HCT116 (cell line): Measurements from ENCODE around the gene IVD. TPM values are rescaled to one million over a fixed set of nuclear protein-coding genes. Genes with fewer than 3 reads are reported as not detected.

Experiments
- ATAC-seq: fragments of 200-7000 bp; cut with Tn5 transposase; 2 replicates; pipeline ENCODE4 v1.9.1; 2020; ENCODE audit warnings: mild to moderate bottlenecking, moderate library complexity
- BruUV-seq: library from RNA; stranded (reverse); fragments of 400-500 nt; replicated peaks from 2 replicates; lab custom pipeline; 2021; lab: Mats Ljungman, UMichigan
- CTCF ChIA-PET: fragments of 300-600 bp; sonication (Branson Sonifier 250); formaldehyde crosslinking; loops from one replicate; lab custom pipeline; 2021; ENCODE audit warnings: antibody characterized with exemption; lab: Charles Lee
- POLR2A ChIA-PET: fragments of 300-600, 350-600 bp; sonication (Branson Sonifier 250); formaldehyde crosslinking; loops from one replicate; lab custom pipeline; 2021; ENCODE audit warnings: antibody characterized with exemption; lab: Charles Lee
- RAD21 ChIA-PET, 2 experiments: fragments of 300-600 bp; sonication (Branson Sonifier 250); formaldehyde crosslinking; loops; one replicate each; lab custom pipeline; 2023; ENCODE audit warnings: low total read pairs in 2 of 2; ENCODE audit not compliant: uncharacterized antibody in 2 of 2, unreplicated experiment in 2 of 2, low non-redundant PET in 1 of 2; lab: Charles Lee
- DNase-seq: peaks from one replicate; pipeline ENCODE4 v3.0.0-alpha.2; 2010; ENCODE audit warnings: low read depth, low spot score
- H2AFZ ChIP-seq: fragments of 200-600 bp; shearing (Covaris generic), sonication (generic); 2 replicates; pipeline ENCODE4 v1.6.1; 2017; ENCODE audit warnings: low read depth, mixed run types, mixed read lengths, antibody characterized with exemption, low read length; ENCODE audit not compliant: poor library complexity, severe bottlenecking
- H3K27ac ChIP-seq: 2 replicates; pipeline ENCODE4 v1.5.1; 2012; ENCODE audit warnings: low read depth, low read length
- H3K27me3 ChIP-seq: fragments of 200-600 bp; sonication (generic); 2 replicates; pipeline ENCODE4 v1.6.1; 2016; ENCODE audit warnings: mixed run types, low read length, mixed read lengths; ENCODE audit not compliant: insufficient read depth
- H3K36me3 ChIP-seq, 2 experiments: fragments of 200-500 bp in 1 of 2; fragments of 200-600 bp in 1 of 2; sonication (Bioruptor generic) in 1 of 2; sonication (generic) in 1 of 2; 2 replicates each; pipeline versions ENCODE4 v1.5.1 to v1.6.1; 2014 to 2016; ENCODE audit warnings: low read length in 2 of 2, inconsistent platforms in 1 of 2, mixed read lengths in 1 of 2, mixed run types in 1 of 2; ENCODE audit not compliant: insufficient read depth in 2 of 2, control insufficient read depth in 1 of 2
- H3K4me1 ChIP-seq, 2 experiments: fragments of 200-600 bp in 1 of 2; sonication (generic) in 1 of 2; 2 replicates each; pipeline versions ENCODE4 v1.5.1 to v1.6.1; 2012 to 2017; ENCODE audit warnings: low read length in 2 of 2, inconsistent platforms in 1 of 2, mild to moderate bottlenecking in 1 of 2, mixed read lengths in 1 of 2, mixed run types in 1 of 2, moderate library complexity in 1 of 2; ENCODE audit not compliant: insufficient read depth in 2 of 2, control insufficient read depth in 1 of 2
- H3K4me2 ChIP-seq: fragments of 200-600 bp; sonication (generic); 2 replicates; pipeline ENCODE4 v1.6.1; 2017; ENCODE audit warnings: mixed run types, low read length, mixed read lengths
- H3K4me3 ChIP-seq, 2 experiments: fragments of 200-600 bp in 1 of 2; sonication (generic) in 1 of 2; replicated peaks in 1 of 2; 2 replicates each; pipeline ENCODE4 v1.5.1; 2011 to 2016; ENCODE audit warnings: low read length in 2 of 2, control low read depth in 1 of 2, low read depth in 1 of 2, mild to moderate bottlenecking in 1 of 2, mixed read lengths in 1 of 2, mixed run types in 1 of 2
- H3K79me2 ChIP-seq: fragments of 200-600 bp; sonication (generic); 2 replicates; pipeline ENCODE4 v1.6.1; 2017; ENCODE audit warnings: mild to moderate bottlenecking, mixed run types, low read length, moderate library complexity, mixed read lengths; ENCODE audit not compliant: insufficient read depth
- H3K9ac ChIP-seq: fragments of 200-600 bp; sonication (generic); 2 replicates; pipeline ENCODE4 v1.6.1; 2016; ENCODE audit warnings: low read length, mixed read lengths
- H3K9me2 ChIP-seq: fragments of 200-600 bp; sonication (generic), shearing (Covaris generic); 2 replicates; pipeline ENCODE4 v1.6.1; 2017; ENCODE audit warnings: mixed run types, mild to moderate bottlenecking, moderate library complexity; ENCODE audit not compliant: insufficient read depth
- H3K9me3 ChIP-seq, 2 experiments: fragments of 200-500 bp in 1 of 2; fragments of 200-600 bp in 1 of 2; sonication (Bioruptor generic) in 1 of 2; sonication (generic) in 1 of 2; 2 replicates each; pipeline ENCODE4 v1.6.1; 2014 to 2017; ENCODE audit warnings: low read length in 2 of 2, mixed read lengths in 2 of 2, inconsistent platforms in 1 of 2, low read depth in 1 of 2, mild to moderate bottlenecking in 1 of 2, mixed run types in 1 of 2, moderate library complexity in 1 of 2; ENCODE audit not compliant: control insufficient read depth in 1 of 2, insufficient read depth in 1 of 2
- H4K20me1 ChIP-seq: fragments of 200-600 bp; sonication (generic), shearing (Covaris generic); 2 replicates; pipeline ENCODE4 v1.6.1; 2017; ENCODE audit warnings: mixed run types, mild to moderate bottlenecking, moderate library complexity; ENCODE audit not compliant: insufficient read depth
- CBX3 ChIP-seq: IDR thresholded peaks from 2 replicates; pipeline ENCODE4 v1.6.1; 2012; ENCODE audit warnings: low read depth
- CEBPB ChIP-seq: IDR thresholded peaks from 2 replicates; pipeline ENCODE4 v1.6.1; 2012; ENCODE audit warnings: low read depth
- EGR1 ChIP-seq: IDR thresholded peaks from 2 replicates; pipeline ENCODE4 v1.6.1; 2012; ENCODE audit warnings: low read depth
- EZH2 ChIP-seq: fragments of 200-600 bp; sonication (generic); IDR thresholded peaks from 2 replicates; pipeline ENCODE4 v1.6.1; 2017; ENCODE audit warnings: antibody characterized with exemption, mixed run types
- EZH2phosphoT487 ChIP-seq: fragments of 200-600 bp; IDR thresholded peaks from 2 replicates; pipeline ENCODE4 v1.6.1; 2018; ENCODE audit warnings: antibody characterized with exemption, borderline replicate concordance
- FOSL1 ChIP-seq: IDR thresholded peaks from 2 replicates; pipeline ENCODE4 v1.6.1; 2012; ENCODE audit warnings: low read depth
- JUND ChIP-seq: IDR thresholded peaks from 2 replicates; pipeline ENCODE4 v1.6.1; 2012
- POLR2A ChIP-seq: IDR thresholded peaks from 2 replicates; pipeline ENCODE4 v1.7.0; 2011; ENCODE audit warnings: borderline replicate concordance; ENCODE audit not compliant: insufficient read depth, insufficient read length; ENCODE audit errors: extremely low read depth
- POLR2AphosphoS5 ChIP-seq: IDR thresholded peaks from 2 replicates; pipeline ENCODE4 v1.6.1; 2011; ENCODE audit warnings: mild to moderate bottlenecking, low read depth, low read length, moderate library complexity
- RAD21 ChIP-seq: IDR thresholded peaks from 2 replicates; pipeline ENCODE4 v1.6.1; 2012; ENCODE audit warnings: low read depth, mild to moderate bottlenecking
- TCF7L2 ChIP-seq: IDR thresholded peaks from 2 replicates; pipeline ENCODE4 v1.7.0; 2011; ENCODE audit warnings: borderline replicate concordance, inconsistent platforms; ENCODE audit not compliant: insufficient read depth, insufficient read length; ENCODE audit errors: extremely low read depth
- YY1 ChIP-seq: IDR thresholded peaks from 2 replicates; pipeline ENCODE4 v1.6.1; 2011; ENCODE audit warnings: low read length, low read depth, moderate library complexity, mild to moderate bottlenecking; ENCODE audit not compliant: insufficient replicate concordance; ENCODE audit errors: extremely low read depth
- ZFX ChIP-seq: fragments of 450-650 bp; IDR thresholded peaks from 2 replicates; pipeline ENCODE4 v1.6.1; 2017
- ZNF274 ChIP-seq: fragments of 200-500 bp; sonication (Bioruptor generic); IDR thresholded peaks from 2 replicates; pipeline ENCODE4 v1.6.1; 2014; ENCODE audit warnings: mild to moderate bottlenecking, low read depth, low read length, inconsistent platforms
- intact Hi-C: fragments of 100-400 bp; cut with micrococcal nuclease; formaldehyde crosslinking; loops from 2 replicates; pipeline ENCODE4 v1.10.0; 2022
- total RNA-seq: library from RNA; stranded (reverse); gene quantifications from one replicate; pipeline ENCODE4 v1.2.1, GENCODE V29; 2021; ENCODE audit not compliant: unreplicated experiment
- TF ChIP-seq, protein P1 (sequence below): IDR thresholded peaks from 2 replicates; pipeline ENCODE4 v1.6.1; 2011; ENCODE audit warnings: mild to moderate bottlenecking, low read length, moderate library complexity; ENCODE audit not compliant: insufficient replicate concordance; ENCODE audit errors: extremely low read depth
- TF ChIP-seq, protein P2 (sequence below): IDR thresholded peaks from 2 replicates; pipeline ENCODE4 v1.6.1; 2012
- TF ChIP-seq, protein P3 (sequence below): IDR thresholded peaks from 2 replicates; pipeline ENCODE4 v1.6.1; 2012
- TF ChIP-seq, protein P4 (sequence below): IDR thresholded peaks from 2 replicates; pipeline ENCODE4 v1.6.1; 2012; ENCODE audit warnings: low read depth

IVD gene
- total RNA-seq, 1 experiment from 2014 or later, result 65.6 TPM

DNA sequence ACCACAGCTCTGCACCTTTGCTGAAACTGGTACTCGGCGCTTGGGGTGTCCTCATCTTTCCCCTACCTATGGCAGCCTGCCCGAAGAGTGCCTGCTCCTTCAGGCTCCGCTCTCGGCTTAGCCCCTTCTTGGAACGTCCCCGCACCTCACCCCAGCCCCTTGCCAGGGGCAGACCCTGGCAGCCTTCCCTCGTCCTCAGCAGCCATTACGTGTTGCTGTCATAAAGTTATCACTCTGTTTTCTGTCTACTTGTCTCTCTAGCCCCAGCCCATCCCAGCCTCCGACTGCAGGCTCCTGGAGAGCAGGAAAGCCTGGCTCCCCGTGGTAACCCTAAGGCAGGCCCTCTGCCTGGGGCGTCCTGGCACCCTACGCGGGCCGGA, 30.1 kb downstream of the IVD start:
- no peaks in the 10 kb centered on the region for H4K20me1 ChIP-seq
- H3K79me2 ChIP-seq, result no peaks in the 10 kb centered on the region
- H3K27me3 ChIP-seq, result no peaks in the 10 kb centered on the region
- BruUV-seq, result no TSS peak
- no peaks in the 10 kb centered on the region for H3K36me3 ChIP-seq
- POLR2A ChIA-PET, result no interaction called here
- H3K4me1 ChIP-seq, result peaks cover 7 to 17% of the 10 kb centered on the region in 2 experiments; a peak in 3 of 4 replicates
- intact Hi-C loops, result no loop called here
- H2AFZ ChIP-seq, result no peak overlapping the region
- CTCF ChIA-PET, result no interaction called here
- DNase-seq, result no peak
- H3K4me2 ChIP-seq, result no peak overlapping the region
- no peaks in the 10 kb centered on the region for H3K9me3 ChIP-seq
- no peak for ATAC-seq
- H3K9me2 ChIP-seq, result no peaks in the 10 kb centered on the region
- RAD21 ChIA-PET, result no interaction called here
- no peak overlapping the region for H3K9ac ChIP-seq
- TF ChIP-seq, protein P1, sequence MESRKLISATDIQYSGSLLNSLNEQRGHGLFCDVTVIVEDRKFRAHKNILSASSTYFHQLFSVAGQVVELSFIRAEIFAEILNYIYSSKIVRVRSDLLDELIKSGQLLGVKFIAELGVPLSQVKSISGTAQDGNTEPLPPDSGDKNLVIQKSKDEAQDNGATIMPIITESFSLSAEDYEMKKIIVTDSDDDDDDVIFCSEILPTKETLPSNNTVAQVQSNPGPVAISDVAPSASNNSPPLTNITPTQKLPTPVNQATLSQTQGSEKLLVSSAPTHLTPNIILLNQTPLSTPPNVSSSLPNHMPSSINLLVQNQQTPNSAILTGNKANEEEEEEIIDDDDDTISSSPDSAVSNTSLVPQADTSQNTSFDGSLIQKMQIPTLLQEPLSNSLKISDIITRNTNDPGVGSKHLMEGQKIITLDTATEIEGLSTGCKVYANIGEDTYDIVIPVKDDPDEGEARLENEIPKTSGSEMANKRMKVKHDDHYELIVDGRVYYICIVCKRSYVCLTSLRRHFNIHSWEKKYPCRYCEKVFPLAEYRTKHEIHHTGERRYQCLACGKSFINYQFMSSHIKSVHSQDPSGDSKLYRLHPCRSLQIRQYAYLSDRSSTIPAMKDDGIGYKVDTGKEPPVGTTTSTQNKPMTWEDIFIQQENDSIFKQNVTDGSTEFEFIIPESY, result no peak
- no peak for TF ChIP-seq CBX3
- no peak for TF ChIP-seq ZNF274
- no peak for TF ChIP-seq RAD21
- no peak for TF ChIP-seq YY1
- no peak for TF ChIP-seq JUND
- no peak for TF ChIP-seq POLR2AphosphoS5
- TF ChIP-seq, protein P2, sequence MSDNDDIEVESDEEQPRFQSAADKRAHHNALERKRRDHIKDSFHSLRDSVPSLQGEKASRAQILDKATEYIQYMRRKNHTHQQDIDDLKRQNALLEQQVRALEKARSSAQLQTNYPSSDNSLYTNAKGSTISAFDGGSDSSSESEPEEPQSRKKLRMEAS, result no peak
- TF ChIP-seq EZH2phosphoT487, result no peak
- TF ChIP-seq, protein P3, sequence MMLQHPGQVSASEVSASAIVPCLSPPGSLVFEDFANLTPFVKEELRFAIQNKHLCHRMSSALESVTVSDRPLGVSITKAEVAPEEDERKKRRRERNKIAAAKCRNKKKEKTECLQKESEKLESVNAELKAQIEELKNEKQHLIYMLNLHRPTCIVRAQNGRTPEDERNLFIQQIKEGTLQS, result no peak
- TF ChIP-seq, protein P4, sequence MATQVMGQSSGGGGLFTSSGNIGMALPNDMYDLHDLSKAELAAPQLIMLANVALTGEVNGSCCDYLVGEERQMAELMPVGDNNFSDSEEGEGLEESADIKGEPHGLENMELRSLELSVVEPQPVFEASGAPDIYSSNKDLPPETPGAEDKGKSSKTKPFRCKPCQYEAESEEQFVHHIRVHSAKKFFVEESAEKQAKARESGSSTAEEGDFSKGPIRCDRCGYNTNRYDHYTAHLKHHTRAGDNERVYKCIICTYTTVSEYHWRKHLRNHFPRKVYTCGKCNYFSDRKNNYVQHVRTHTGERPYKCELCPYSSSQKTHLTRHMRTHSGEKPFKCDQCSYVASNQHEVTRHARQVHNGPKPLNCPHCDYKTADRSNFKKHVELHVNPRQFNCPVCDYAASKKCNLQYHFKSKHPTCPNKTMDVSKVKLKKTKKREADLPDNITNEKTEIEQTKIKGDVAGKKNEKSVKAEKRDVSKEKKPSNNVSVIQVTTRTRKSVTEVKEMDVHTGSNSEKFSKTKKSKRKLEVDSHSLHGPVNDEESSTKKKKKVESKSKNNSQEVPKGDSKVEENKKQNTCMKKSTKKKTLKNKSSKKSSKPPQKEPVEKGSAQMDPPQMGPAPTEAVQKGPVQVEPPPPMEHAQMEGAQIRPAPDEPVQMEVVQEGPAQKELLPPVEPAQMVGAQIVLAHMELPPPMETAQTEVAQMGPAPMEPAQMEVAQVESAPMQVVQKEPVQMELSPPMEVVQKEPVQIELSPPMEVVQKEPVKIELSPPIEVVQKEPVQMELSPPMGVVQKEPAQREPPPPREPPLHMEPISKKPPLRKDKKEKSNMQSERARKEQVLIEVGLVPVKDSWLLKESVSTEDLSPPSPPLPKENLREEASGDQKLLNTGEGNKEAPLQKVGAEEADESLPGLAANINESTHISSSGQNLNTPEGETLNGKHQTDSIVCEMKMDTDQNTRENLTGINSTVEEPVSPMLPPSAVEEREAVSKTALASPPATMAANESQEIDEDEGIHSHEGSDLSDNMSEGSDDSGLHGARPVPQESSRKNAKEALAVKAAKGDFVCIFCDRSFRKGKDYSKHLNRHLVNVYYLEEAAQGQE, result no peak
- TF ChIP-seq EGR1, result no peak
- TF ChIP-seq TCF7L2, result no peak
- TF ChIP-seq CEBPB, result no peak
- TF ChIP-seq EZH2, result no peak
- TF ChIP-seq POLR2A, result no peak
- no peak for TF ChIP-seq FOSL1
- no peak for TF ChIP-seq ZFX
- no peak overlapping the region for H3K27ac ChIP-seq
- no peak overlapping the region for H3K4me3 ChIP-seq
